ENCODE results near the gene LRRC27.
"Not testable (repeated sequence)": the region's sequence is repeated elsewhere in the genome, so short reads cannot be mapped to it uniquely, and the experiment has no call there.

LRRC27 gene

DNA sequence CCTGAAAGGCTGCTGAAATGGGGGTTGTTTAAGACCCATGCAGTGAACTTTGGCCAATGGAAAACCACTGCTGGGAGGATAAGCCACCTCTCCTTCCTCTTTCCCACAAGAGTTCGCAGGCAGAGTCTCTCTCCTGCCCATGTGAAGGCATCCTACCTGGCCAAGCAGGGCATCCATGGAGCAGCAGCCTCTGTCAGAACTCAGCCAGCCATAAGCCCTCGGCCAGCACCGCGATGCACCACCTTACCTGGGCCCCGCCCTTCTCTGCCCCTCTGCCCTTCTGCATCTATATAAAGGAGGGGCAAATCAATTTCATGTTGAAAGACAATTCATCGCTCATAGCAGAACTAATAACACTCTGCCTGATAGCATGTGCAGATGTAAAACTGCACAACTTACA lies 18.1 kb upstream of the LRRC27 start:
- Histone ChIP-seq H3K9me3 (ENCODE audit: low read length) (no peaks in the 10 kb centered on the region), H3F3A (ENCODE audit: insufficient read depth, low read length) (no peaks in the 10 kb centered on the region), H3K27ac (ENCODE audit: low read depth, low read length, poor library complexity, severe bottlenecking) (no peak overlapping the region), H3K27me3 (ENCODE audit: insufficient read depth, low read length) (no peaks in the 10 kb centered on the region), H2AFZ (ENCODE audit: low read length) (no peak overlapping the region), H3K4me1 (ENCODE audit: insufficient read depth, low read length, severe bottlenecking) (no peaks in the 10 kb centered on the region), H3K79me2 (ENCODE audit: insufficient read depth, low read length) (no peaks in the 10 kb centered on the region), H3K36me3 (ENCODE audit: insufficient read depth, low read length) (no peaks in the 10 kb centered on the region), H3K9ac (ENCODE audit: low read length) (no peak overlapping the region), H3K4me2 (ENCODE audit: low read length) (no peak overlapping the region), H3K4me3 (ENCODE audit: low read depth, low read length, poor library complexity, severe bottlenecking) (no peak overlapping the region), H3K9me2 (ENCODE audit: low read depth, low read length) (no peaks in the 10 kb centered on the region), H4K20me1 (ENCODE audit: insufficient read depth, low read length) (no peaks in the 10 kb centered on the region)
- TF ChIP-seq, protein P1, sequence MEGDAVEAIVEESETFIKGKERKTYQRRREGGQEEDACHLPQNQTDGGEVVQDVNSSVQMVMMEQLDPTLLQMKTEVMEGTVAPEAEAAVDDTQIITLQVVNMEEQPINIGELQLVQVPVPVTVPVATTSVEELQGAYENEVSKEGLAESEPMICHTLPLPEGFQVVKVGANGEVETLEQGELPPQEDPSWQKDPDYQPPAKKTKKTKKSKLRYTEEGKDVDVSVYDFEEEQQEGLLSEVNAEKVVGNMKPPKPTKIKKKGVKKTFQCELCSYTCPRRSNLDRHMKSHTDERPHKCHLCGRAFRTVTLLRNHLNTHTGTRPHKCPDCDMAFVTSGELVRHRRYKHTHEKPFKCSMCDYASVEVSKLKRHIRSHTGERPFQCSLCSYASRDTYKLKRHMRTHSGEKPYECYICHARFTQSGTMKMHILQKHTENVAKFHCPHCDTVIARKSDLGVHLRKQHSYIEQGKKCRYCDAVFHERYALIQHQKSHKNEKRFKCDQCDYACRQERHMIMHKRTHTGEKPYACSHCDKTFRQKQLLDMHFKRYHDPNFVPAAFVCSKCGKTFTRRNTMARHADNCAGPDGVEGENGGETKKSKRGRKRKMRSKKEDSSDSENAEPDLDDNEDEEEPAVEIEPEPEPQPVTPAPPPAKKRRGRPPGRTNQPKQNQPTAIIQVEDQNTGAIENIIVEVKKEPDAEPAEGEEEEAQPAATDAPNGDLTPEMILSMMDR (IDR thresholded peaks at IDR 0.05; ENCODE audit: low read length) = no peak
- TF ChIP-seq EZH2 (IDR thresholded peaks at IDR 0.05; ENCODE audit: borderline replicate concordance, low read length) = no peak

DNA sequence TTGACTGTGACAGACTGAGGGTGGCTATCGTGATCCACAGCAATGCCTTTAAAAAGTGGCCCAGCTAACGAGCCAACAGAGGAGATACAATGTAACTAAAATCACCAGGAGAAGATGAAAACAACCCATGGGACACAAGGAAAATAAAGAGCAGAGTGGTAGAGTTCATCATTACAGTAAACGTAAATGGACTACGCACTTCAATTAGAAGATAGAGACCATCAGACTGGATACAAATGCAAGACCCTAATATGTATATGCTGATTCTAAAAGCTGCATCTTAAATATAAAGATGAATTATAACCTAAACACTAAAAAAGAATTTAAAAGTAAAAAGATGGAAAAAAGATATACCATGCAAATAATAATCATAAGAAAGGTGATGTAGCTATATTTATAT lies 17.7 kb upstream of the LRRC27 start:
- Histone ChIP-seq H2AFZ (ENCODE audit: low read length) (no peak overlapping the region), H3K9me3 (ENCODE audit: low read length) (no peaks in the 10 kb centered on the region), H3K79me2 (ENCODE audit: insufficient read depth, low read length) (no peaks in the 10 kb centered on the region), H4K20me1 (ENCODE audit: insufficient read depth, low read length) (no peaks in the 10 kb centered on the region), H3F3A (ENCODE audit: insufficient read depth, low read length) (no peaks in the 10 kb centered on the region), H3K36me3 (ENCODE audit: insufficient read depth, low read length) (no peaks in the 10 kb centered on the region), H3K27ac (ENCODE audit: low read depth, low read length, poor library complexity, severe bottlenecking) (no peak overlapping the region), H3K27me3 (ENCODE audit: insufficient read depth, low read length) (no peaks in the 10 kb centered on the region; the same call in 1 of the 2 replicates), H3K4me3 (ENCODE audit: low read depth, low read length, poor library complexity, severe bottlenecking) (no peak overlapping the region), H3K4me1 (ENCODE audit: insufficient read depth, low read length, severe bottlenecking) (no peaks in the 10 kb centered on the region), H3K9ac (ENCODE audit: low read length) (no peak overlapping the region), H3K9me2 (ENCODE audit: low read depth, low read length) (no peaks in the 10 kb centered on the region), H3K4me2 (ENCODE audit: low read length) (no peak overlapping the region)
- no peak for TF ChIP-seq EZH2 (IDR thresholded peaks at IDR 0.05; ENCODE audit: borderline replicate concordance, low read length)
- TF ChIP-seq, protein P1 (IDR thresholded peaks at IDR 0.05; ENCODE audit: low read length) = no peak

DNA sequence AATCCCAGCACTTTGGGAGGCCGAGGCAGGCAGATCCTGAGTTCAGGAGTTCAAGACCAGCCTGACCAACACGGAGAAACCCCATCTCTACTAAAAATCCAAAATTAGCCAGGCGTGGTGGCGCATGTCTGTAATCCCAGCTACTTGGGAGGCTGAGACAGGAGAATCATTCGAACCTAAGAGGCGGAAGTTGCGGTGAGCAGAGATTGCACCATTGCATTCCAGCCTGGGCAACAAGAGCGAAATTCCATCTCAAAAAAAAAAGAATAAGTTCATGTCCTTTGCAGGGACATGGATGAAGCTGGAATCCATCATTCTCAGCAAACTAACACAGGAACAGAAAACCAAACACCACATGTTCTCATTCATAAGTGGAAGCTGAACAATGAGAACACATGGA lies 17.1 kb upstream of the LRRC27 start:
- H3K79me2 ChIP-seq (ENCODE audit: insufficient read depth, low read length); H3K27me3 ChIP-seq (ENCODE audit: insufficient read depth, low read length); H3K27ac ChIP-seq (ENCODE audit: low read depth, low read length, poor library complexity, severe bottlenecking); H2AFZ ChIP-seq (ENCODE audit: low read length); H3K9me3 ChIP-seq (ENCODE audit: low read length); H3K4me3 ChIP-seq (ENCODE audit: low read depth, low read length, poor library complexity, severe bottlenecking); H4K20me1 ChIP-seq (ENCODE audit: insufficient read depth, low read length); H3K36me3 ChIP-seq (ENCODE audit: insufficient read depth, low read length); H3K4me1 ChIP-seq (ENCODE audit: insufficient read depth, low read length, severe bottlenecking); H3K4me2 ChIP-seq (ENCODE audit: low read length); H3K9ac ChIP-seq (ENCODE audit: low read length); H3K9me2 ChIP-seq (ENCODE audit: low read depth, low read length); H3F3A ChIP-seq (ENCODE audit: insufficient read depth, low read length): not testable (repeated sequence)

DNA sequence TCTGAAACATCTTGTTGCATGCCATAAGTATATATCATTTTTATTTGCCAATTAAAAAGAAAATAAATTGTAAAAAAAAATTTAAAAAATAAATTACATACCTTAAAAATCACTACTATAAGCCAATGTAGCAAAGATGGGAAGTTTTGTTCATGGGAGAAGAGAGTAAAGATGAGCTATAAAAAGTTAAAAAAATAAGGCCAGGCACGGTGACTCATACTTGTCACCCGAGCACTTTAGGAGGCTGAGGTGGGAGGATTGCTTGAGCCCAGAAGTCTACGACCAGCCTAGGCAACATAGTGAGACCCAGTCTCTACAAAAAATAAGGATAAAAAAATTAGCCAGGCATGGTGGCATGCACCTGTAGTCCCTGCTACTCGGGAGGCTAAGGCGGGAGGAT lies 15.9 kb upstream of the LRRC27 start:
- H3K9me3 ChIP-seq (ENCODE audit: low read length) = no peaks in the 10 kb centered on the region
- no peaks in the 10 kb centered on the region for H3K4me1 ChIP-seq (ENCODE audit: insufficient read depth, low read length, severe bottlenecking)
- no peaks in the 10 kb centered on the region for H3K36me3 ChIP-seq (ENCODE audit: insufficient read depth, low read length)
- H3K4me3 ChIP-seq (ENCODE audit: low read depth, low read length, poor library complexity, severe bottlenecking) = no peak overlapping the region
- H4K20me1 ChIP-seq (ENCODE audit: insufficient read depth, low read length) = no peaks in the 10 kb centered on the region
- no peaks in the 10 kb centered on the region for H3K79me2 ChIP-seq (ENCODE audit: insufficient read depth, low read length)
- no peak overlapping the region for H2AFZ ChIP-seq (ENCODE audit: low read length)
- no peaks in the 10 kb centered on the region for H3F3A ChIP-seq (ENCODE audit: insufficient read depth, low read length)
- H3K9ac ChIP-seq (ENCODE audit: low read length) = no peak overlapping the region
- H3K27me3 ChIP-seq (ENCODE audit: insufficient read depth, low read length) = no peaks in the 10 kb centered on the region; the same call in 1 of the 2 replicates
- no peak overlapping the region for H3K4me2 ChIP-seq (ENCODE audit: low read length)
- no peak overlapping the region for H3K27ac ChIP-seq (ENCODE audit: low read depth, low read length, poor library complexity, severe bottlenecking)
- TF ChIP-seq, protein P1 (IDR thresholded peaks at IDR 0.05; ENCODE audit: low read length) = no peak
- no peak for TF ChIP-seq EZH2 (IDR thresholded peaks at IDR 0.05; ENCODE audit: borderline replicate concordance, low read length)
- no peaks in the 10 kb centered on the region for H3K9me2 ChIP-seq (ENCODE audit: low read depth, low read length)

DNA sequence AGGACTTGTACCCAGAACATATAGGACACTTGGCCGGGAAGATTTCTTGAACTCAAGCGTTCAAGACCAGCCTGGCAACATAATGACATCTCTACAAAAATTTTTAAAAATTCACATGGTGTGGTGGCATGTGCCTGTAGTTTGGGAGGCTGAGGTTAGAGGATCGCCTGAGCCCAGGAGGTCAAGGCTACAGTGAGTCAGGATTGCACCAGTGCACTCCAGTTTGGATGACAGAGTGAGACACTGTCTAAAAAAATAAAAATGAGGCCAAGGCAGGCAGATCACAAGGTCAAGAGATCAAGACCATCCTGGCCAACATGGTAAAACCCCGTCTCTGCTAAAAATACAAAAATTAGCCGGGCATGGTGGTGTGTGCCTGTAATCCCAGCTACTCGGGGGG lies 14.5 kb upstream of the LRRC27 start:
- H3F3A ChIP-seq (ENCODE audit: insufficient read depth, low read length); H3K79me2 ChIP-seq (ENCODE audit: insufficient read depth, low read length); H3K4me3 ChIP-seq (ENCODE audit: low read depth, low read length, poor library complexity, severe bottlenecking); H3K9ac ChIP-seq (ENCODE audit: low read length); H2AFZ ChIP-seq (ENCODE audit: low read length); H3K4me1 ChIP-seq (ENCODE audit: insufficient read depth, low read length, severe bottlenecking); H3K27me3 ChIP-seq (ENCODE audit: insufficient read depth, low read length); H3K9me3 ChIP-seq (ENCODE audit: low read length); H3K9me2 ChIP-seq (ENCODE audit: low read depth, low read length); H3K36me3 ChIP-seq (ENCODE audit: insufficient read depth, low read length); H3K27ac ChIP-seq (ENCODE audit: low read depth, low read length, poor library complexity, severe bottlenecking); H4K20me1 ChIP-seq (ENCODE audit: insufficient read depth, low read length); H3K4me2 ChIP-seq (ENCODE audit: low read length): not testable (repeated sequence)

All from OCI-LY1 (cell line).